Measurements from ENCODE around the gene PCTP.

GRCh38 chr17:55710829-55711496, 39.9 kb upstream of the PCTP start:
- TF ChIP-seq CTCF (IDR thresholded peaks at IDR 0.05): no peak
- TF ChIP-seq POLR2A (IDR thresholded peaks at IDR 0.05): no peak
- no peak for TF ChIP-seq POLR2AphosphoS5 (IDR thresholded peaks at IDR 0.05; ENCODE audit: insufficient read depth in 1 of 2, low read depth in 1 of 2)

All from vagina (tissue), 2 donors.